GM21390 (cell line): ENCODE results near the gene EFNB2.

ENCODE experiments used
- ATAC-seq: cut with Tn5 transposase; IDR thresholded peaks from one replicate; pipeline ENCODE4 v1.9.1; 2021; ENCODE audit not compliant: unreplicated experiment

The EFNB2 gene

DNA sequence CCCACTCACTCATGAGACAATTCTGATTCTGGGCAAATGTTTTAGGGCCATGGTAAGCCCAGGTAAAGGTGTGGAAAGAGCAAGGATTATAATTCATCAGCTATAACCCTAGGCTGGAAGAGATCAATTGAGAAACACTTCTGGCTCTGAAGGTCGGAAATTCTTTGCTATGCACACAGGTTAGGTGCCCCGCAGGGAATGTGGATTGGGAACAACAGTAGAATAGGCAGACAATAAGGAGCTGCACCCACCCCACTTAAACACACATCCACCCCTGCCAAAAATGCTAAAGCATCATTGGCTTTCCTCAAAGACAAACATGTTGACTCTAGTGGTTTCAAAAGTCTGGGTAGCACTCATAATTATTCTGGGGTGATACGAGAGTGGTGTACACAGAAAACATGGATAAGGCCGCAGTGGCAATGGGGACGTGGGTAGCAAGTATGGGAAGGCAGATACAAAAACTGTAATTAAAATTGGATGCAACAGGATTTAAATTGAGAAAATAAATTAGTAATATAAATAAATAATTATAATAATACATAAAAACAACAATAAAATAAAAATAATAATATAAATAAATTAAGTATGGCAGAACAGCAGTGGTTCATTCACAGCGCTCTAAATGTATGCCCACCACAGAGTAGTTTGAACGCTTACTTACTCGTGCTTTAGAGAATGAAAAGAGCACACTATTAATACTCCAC is 8.6 kb downstream of the EFNB2 start:
- no peak for ATAC-seq

DNA sequence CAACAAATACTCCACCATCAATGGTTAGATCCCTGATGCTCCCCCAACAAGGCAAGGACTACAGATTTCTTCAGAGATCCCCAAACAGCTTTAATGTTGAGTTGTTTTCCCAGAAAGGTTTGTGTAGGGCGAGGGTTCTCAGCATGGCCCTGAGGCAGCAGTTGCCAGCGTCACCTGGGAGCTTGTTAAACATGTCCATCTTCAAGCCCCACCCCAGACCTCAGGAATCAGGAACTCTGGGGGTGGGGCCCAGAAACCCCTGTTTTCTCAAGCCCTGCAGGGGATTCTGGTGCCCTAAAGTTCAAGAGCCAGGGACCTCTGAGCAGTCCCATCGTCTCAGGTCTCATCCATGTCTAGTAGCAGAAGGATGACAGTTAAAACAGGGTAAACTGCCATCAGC is 9.6 kb downstream of the EFNB2 start:
- ATAC-seq, result no peak

DNA sequence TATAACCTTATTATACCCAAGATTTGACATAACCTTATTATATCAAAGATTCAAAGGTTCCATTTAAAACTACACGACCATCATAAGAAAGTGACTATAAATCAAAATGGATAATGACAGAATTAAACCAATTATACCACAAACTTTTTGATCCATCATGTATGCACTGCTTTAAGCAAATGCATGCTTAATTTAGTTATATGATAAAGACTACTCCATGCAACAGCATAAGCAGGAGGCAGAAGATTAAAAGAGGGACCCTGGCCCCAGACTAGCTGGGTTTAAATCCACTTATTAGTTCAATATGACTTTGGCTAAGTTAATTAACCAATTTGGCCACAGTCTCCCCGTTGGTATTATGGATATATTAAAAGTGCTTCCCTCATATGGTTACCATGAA is 11.4 kb downstream of the EFNB2 start:
- no peak for ATAC-seq

DNA sequence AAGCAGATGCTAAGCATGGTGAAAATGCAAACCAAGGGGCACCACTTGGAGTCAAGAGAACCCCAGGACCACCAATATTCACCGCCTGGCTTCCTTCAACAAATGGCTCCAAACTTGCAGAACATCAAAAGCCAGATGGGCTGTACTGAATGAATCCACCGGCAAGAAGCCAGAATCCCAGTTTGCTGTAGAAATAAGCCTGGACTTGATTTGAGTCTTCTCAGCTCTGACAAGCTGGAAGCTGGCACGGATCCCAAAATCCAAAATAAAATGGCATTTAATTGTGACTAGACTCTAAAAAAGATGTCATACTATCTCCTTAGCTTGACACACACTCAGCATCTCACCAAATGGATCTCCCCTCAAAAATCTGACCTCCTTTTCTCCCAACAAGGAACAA is 11.9 kb downstream of the EFNB2 start:
- ATAC-seq, result no peak

DNA sequence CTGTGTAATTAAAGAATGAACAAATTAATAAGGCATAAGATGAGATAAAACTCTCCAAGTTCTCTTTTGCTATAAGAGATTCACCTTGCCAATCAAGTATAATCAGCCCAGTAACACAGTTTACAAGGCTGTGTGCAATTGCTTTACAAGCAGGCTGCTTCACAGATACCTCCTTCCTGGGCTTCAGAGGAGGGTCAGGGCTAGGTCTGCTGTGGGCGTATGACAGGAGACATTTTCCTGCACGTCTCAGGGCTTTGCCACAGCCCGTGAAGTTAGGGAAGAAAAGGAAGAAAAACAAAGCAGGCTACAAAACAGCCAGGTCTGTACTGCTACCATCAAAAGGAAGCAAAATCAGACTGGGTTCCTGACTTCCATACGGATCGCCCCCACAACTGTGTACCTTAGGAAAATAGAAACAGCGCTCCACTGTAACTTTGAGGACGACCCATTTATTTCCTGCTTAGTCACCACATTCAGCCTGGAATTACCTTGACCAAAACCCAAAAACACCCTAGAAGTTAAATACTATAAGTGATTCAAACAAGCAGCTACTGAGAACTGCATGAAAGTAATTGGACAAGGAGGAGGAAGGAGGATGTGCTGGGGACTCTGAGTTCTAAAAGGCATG is 12.4 kb downstream of the EFNB2 start:
- ATAC-seq, result no peak

DNA sequence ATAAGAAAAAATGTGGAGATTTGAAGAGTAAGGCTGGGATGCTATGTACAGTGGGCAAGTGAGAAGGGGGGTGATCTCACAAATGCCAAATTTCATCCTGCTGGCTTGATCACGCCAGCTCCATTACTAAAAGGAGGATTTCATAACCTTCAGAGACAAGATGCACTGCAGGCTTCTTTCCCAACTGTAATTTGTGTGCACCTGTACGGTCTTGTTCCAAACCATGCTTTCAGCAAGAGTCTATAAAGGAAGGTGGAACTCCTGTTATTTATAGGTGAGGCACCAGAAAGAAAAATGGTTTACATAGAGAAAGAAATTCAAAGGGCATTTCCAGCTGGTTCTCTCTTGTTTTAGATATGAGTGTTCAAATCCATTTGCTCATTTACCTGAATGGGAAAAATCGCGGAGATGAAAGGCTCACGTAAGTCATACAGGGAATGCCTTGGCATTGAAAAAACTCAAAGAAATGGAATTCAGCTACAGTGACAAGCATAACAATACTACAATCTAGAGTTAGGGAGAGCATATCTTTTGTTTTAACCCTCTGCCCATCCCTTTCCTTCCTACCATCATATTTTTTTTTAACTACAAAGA is 13.3 kb downstream of the EFNB2 start:
- no peak for ATAC-seq

DNA sequence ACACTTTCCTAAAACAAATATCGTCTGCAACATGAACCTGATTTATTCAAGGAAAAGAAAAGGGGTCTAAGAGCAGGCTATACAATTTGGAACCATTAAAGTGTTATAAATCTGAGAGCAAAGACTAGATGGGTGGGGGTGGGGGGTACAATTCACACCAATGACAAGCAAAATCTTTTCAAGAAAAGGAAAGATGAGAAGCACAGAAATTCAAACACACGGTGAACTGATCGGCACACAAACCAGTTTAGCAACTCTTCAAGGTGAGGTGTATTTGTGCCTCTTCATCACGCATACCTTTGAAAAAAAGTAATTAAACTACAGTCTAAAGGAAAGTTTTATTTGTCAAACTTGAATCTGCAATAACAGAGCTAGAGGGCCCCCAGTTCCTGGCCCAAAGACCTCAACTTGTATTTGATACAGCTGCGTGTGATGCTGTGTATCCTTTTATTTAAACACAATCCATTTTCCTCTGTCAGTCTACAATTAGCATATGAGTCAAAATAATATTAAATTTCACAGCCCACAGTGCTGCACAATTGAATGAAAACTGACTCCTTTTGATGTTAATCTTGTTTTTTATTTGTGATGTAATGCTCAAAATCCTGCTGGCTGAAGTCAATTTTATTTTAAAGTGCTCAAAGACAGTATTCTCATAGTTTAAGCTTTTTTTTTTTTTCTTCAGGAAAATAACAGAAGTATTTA is 14.2 kb downstream of the EFNB2 start:
- ATAC-seq, result no peak

DNA sequence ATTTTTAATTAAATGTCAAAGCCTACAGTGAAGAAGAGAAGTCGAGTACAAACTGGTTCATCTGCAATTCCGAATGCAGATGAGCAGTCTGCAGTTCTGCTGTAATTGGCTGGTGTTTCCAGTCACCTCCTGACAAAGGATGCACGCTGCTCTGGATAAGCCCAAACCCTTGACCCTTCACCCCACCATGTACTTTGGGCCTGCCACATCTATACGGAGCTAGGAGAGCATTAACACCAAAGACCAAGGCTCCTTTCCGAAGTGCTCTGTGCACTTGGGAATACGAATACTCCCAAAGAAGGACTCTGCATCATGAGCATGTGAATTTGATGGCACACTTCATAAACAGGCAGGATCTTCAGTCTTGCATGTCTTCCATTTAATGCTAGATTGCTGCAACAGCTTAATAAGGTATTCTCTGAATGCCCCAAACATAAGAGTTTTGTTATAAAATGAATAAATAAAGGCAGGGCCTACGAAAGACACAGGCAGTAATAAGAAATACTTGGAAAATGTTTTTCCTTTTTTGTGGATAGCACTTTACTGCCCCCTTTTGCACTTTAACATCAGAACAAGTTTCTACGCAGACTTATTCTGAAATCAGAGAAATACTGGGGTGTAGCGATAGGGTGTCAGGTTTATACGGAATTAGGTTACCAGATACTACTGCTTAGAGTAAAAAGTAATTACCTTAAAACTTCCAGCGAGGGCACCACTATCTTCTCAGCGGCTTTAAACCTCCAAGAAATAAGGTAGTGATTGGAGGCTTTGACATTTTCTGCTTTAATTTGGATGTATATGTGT is 15.0 kb downstream of the EFNB2 start:
- no peak for ATAC-seq

DNA sequence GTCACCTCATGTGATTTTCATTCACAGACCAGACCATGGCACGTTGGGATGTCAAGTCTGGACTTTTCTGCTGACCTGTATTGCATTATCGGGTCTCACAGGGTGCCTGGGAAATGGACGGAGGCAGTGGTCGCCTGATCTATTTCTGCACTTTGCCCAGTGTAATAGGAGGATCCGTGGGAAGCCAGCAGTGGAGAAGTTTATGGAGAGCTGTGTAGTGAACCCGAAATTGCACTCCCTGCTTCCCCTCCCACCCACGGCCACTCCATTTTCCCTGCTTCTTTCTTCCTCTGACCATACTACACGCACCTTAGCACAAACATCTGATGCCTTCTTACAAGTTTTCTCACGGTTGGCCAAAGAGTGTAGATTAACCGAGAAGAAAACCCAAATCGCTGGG is 16.9 kb downstream of the EFNB2 start:
- ATAC-seq, result no peak

DNA sequence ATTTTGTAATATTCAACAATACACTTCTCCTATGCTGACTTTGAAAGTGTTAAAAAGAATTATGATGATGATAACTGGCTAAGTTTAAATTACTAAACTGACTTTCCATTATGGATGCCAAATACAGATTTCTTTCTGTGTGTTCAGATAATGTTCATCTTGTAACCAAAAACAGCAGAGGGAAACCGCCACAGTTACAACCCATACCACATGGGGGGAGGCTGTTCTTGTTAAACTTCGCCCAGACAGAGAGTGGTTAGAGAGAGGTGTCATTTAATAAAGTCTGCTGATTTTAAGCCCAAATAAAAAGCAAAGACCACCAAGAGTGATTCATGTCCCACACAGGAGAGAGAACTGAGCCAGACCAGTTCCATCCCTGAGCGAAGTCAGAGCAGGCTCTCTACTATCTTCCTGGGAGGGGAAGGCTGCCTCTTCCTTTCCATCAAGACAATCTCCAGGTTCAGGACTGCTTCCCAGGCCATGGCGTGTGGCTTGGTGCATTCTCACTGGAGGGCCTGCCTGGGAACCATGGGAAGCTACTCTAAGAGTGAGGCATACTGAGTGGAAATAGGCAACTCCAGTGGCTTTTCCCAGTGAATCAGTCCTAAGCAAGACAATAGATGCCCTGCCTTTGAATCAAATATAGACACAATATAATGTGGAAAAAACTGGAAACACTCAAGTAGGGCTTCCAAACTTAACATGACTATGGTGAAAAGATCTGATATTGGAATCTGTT is 18.2 kb downstream of the EFNB2 start:
- ATAC-seq, result no peak

DNA sequence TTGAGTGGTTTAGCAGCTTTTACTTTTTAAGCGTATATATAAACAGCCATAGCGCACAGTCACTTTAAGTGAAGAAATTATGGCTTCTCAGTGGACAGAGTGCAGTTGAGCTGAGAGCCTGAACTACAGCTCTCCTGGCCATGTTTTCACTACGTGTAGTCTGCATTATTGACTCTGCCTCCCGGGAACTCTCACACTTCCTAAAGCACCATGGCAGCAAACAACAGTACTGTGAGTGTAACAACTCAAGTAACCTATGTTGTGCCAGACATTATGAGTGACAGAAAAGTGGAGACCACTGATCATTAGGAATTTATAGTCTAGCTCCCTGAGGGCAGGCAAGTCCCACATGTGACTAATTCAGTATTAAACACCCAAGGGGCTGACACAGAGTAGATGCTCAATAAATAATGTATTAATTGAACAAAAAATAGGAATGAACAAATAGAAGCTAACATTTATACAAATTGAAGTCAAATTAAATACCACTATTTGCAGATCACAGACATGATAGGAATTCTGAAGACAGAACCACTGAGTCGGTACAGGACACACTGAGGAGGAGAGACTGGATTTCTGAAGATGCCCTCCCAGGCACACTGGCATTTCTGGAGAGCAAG is 19.7 kb downstream of the EFNB2 start:
- no peak for ATAC-seq

DNA sequence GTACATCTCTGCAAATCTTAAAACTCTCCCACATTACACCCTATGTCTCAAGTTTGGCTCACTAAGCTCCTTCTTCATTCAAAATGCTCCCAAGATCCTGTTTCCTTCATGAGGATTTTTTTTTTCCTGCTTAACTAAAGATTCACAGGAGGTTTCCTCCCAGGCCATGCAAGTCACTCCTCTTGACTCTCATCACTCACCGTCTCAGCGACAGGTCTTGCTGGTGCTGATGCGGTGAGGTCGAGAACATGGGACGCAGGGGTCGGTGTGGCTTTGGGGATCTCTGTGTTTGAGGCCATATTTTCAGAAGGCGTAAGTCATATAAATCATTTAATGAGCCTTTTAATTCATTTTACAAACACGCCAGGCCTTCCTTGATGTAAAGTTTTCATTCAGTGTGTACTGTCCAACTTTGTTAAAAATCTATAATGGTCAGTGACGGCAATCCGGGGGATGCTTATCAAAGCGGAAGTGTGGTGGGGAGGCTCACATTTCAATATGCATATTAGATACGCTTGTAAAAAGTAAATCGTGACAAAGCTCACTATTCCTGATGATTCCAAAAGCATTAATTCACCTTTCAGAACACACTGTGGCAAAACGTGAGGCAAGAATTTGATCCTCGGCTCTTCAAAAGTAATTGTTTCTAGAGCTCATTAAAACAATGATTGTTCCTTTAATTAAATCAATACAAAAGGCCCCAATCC is 20.4 kb downstream of the EFNB2 start:
- ATAC-seq, result no peak

DNA sequence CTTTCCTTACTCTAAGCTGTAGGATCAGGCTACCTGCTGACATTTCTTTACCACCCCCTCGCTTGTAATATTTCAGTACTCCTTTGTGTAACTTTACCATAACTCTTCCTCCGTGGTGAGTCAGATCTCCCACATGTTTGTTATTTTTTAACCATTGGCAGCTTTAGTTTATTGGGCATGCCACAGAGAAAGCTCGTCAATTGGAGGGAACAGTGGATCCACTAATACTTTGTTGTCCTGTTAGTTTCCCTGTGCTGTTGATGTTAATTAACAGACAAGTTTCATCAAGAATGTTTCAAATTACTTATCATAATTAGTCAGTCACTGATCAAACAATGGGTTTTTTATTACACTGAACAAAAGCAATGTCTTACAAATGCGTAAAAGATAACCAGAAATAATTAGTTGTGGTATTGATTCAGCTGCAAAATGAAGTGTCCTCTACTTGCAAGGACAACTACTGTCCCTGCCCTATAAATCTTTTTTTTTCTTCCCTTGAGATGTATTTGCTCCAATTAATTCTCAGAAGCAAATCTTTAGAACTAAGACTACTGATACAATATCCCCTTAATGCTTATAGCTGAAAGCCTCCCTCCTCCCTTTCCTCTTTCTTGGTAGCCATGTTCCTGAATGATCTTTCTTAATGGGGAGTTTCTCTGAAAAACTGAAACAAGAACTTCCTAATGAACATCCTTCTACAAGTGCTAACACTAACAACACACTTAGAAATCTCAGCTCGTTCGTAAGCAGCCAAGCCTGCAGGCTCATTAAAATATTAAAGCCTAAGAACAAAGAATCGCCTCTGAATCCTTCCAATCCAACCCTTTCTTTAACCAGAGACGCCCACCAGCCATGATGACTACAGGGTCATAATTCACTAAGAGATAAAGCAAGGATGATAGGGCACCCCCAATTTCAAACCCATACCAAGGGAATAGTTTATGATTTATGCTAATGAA is 22.2 kb downstream of the EFNB2 start:
- no peak for ATAC-seq

DNA sequence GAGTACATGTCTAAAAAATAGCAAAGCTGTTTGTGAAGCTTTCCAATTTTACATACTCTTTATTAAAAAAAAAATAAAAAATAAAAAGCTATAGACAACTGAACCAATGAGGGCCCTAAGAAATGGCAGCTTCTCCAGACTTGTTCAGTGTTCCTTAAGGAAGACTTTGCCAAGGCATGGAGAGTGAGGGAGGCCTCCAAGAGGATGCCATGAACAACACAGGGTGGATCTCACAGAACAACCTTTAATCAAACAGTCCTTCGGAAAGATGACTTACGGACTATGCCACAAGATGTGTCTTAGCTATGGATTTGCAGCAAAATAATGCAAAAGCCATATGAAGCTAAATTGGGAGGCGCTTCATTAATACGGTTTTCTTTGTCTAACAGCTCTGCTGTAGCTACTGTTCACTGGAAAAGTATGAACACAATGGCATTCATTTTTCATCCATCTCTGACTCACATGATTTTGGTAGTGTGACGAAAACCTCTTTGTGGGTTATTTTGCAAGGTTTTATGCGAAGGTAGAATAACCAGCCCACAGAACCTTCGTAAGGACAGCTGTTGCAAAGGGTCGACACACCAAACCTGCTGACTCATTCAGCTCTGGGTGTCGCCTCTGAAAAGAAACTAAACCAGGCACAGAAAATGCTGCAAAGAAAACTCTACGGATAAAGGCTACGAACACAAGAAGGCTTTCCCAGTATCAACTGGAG is 27.7 kb downstream of the EFNB2 start:
- ATAC-seq, result no peak

DNA sequence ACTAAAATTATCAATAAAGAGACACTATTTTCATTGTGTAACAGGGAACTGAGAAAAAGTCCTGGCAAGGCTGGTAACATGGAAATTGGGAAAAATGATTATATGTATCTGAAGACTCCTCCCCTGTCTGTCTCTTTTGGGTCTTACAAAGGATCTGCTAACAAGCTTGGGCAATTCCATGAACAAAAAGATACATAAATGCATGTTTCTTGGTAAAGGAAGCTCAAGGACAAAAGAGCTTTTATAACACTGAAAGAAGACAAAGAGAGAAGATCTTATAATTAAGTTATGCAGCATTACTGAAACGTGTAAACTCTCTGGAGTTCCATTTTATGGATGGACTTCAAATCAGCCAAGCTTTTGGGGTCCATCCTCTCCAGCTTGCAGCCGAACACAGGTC is 29.2 kb downstream of the EFNB2 start:
- ATAC-seq, result no peak

DNA sequence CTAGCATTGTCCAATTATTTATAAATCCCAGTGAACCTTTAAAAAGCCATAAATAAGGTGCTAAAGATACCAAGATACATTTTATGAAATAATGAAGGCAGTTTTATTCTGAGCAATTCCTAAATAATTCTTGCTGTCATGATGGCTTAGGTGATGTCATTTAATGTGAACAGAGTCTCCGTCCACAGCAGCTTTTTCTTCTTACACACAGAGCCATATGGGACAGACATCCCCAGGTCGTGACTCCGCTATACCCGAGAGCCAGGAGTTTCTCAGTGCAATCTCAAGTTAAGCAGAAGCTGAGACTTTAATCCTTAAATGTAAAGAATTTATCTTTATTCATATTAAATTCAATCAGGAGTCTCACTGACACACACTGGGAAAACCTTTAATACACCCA is 29.7 kb downstream of the EFNB2 start:
- no peak for ATAC-seq

DNA sequence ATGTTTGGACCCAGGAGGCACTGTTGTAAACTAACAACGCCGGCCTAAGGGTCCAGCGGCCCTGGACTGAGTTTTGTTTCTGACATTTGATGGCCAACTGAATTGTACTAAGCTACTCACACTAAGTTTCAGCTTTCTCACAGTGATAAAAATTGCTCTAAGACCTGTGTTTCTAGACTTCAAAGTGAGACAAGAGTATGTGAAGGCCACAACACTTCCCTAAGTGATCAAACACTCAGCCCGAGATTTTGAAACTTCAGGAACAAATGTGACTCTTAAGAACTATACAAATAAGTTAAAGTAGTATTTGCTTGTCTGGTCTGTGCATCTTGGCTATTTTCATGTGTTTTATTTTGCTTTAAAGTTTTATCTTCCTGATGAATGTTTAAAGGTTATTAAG is 30.2 kb downstream of the EFNB2 start:
- ATAC-seq, result no peak
